Skin epidermis (tissue), 12 donors: Measurements from ENCODE around the gene CSTF1.
"Not testable (repeated sequence)": the region's sequence is repeated elsewhere in the genome, so short reads cannot be mapped to it uniquely, and the experiment has no call there.

Source experiments
- H3K27ac ChIP-seq, 21 experiments: fragments of 200-600 bp; sonication (generic) in 11 of 21; one replicate each; pipeline ENCODE4 v1.5.0; 2020; ENCODE audit warnings: mild to moderate bottlenecking in 3 of 21, inconsistent platforms in 2 of 21, moderate library complexity in 2 of 21
- H3K4me3 ChIP-seq, 7 experiments: fragments of 200-600 bp; sonication (generic) in 2 of 7; one replicate each; pipeline ENCODE4 v1.5.0; 2020; ENCODE audit warnings: inconsistent platforms in 2 of 7, mild to moderate bottlenecking in 2 of 7, moderate library complexity in 1 of 7

Gene CSTF1

DNA sequence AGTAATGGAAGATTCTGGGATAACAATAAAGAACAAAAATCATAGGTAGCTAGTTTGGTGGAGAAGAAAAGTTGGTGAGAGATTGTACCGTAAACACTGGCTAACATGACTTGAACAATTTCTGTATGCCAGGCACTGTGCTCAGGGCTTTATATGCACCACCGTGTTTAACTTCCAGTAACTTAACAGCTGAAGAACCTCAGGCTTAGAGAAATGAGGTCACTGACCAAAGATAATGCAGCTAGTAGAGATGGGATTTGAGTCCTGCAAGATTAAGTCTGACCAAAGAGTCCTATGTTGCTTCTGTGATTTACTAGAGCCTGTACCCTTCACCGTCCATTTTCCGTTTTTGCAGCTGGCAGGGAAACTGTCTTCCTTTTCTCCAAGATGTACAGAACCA is 2.7 kb downstream of the CSTF1 start:
- no peak overlapping the region for H3K27ac ChIP-seq

DNA sequence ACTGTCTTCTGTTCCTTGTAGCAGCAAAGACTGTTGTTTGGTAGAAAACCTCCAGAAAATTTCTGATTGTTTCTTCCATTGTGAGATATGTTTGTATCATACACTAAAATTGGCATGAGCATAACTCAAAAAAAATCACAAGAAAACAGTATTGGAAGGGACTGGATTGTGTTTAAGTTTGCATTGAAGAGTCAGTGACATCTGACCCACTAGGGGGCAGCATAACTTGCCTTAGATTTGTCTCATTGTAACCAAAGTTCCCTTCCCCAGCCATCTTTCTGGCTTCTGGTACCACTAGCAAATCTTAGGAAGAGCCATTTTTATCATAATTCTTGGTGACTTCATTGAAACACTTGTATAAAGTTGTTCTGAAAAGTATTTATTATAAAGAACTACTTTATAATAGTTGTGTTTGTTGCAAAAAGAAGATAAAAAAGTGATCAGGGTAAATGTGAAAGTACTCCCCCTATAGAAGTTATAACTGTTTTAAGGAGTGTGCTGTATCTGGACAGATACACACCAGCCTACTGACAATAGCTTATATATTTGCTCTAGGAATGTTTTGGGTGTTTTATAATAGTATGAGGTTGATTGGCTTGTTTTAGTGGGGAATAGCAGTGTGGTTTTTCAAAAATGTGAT is 7.7 kb downstream of the CSTF1 start:
- H3K4me3 ChIP-seq = no peak overlapping the region
- peak overlapping the region in 1 of 21 experiments; percentile 1 for H3K27ac ChIP-seq

More for the DNA sequence above, 2.7 kb downstream of the CSTF1 start:
- H3K4me3 ChIP-seq = no peak overlapping the region

DNA sequence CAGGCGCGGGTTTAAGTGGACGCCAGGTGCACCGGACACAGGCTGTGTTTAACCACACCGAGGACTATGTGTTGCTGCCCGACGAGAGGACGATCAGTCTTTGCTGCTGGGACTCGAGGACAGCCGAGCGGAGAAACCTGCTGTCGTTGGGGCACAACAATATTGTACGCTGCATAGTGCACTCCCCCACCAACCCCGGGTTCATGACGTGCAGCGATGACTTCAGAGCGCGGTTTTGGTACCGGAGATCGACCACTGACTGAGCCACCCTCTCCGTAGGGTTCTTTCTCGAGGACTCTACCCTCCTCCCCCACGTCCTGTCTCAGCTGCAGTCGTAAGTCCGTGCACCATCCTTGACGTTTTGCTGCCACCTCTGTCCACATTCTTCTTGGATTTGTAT is 11.0 kb downstream of the CSTF1 start:
- no peak overlapping the region for H3K27ac ChIP-seq
- H3K4me3 ChIP-seq = no peak overlapping the region

DNA sequence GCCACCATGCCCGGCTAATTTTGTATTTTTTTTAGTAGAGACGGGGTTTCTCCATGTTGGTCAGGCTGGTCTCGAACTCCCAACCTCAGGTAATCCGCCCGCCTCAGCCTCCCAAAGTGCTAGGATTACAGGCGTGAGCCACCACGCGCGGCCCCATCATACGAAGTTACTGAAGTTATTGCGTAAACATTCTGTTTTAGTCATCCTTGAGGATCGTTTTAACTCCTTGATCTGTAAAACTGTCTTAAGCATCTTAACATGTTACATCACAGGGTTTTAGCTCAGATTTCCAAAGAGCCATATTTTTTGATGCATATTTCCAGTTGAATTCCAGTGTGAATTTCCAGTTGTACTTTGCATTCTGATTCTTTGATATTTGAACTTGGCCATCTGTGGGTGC is 12.9 kb downstream of the CSTF1 start:
- not testable (repeated sequence) for H3K27ac ChIP-seq, H3K4me3 ChIP-seq

DNA sequence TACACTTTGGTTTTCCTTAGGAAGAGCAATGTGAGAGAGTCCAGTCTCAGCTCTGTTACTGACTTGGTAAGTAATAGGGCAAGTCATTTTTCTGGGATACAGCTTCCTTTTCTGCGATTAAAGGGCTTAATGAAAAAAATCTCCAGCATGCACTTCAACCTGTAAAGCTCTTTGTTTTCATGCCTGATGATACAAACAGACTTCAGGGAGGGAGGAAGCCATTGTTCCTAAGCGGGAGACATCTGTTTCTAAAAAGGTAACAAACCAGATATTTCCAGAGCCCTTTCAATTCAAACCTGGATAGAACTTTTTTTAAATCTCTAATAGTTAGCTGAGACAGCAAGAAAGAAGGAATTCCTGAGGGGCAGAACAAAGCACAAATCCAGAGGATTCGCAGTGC is 14.5 kb downstream of the CSTF1 start:
- no peak overlapping the region for H3K27ac ChIP-seq
- H3K4me3 ChIP-seq = no peak overlapping the region

DNA sequence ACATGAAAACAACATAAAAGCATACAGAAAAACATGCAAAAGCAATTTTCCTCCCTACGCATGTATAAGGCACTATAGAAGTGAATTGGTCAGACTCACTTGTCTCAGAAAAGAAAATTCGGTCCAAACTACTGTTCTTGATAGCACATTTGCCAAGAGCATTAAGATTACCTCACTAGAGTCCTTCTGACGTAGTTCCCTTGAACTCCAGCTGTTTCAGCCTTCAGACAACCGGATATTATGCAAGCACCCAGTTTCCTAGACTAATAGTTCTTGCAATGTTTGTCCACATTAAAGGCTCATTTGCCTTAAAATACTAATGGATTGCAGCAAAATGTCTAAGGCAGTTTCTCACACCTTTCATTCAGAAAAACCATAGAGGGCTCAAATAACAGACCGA is 17.1 kb downstream of the CSTF1 start:
- peak overlapping the region in 1 of 21 experiments; percentile 19 for H3K27ac ChIP-seq
- H3K4me3 ChIP-seq = no peak overlapping the region

DNA sequence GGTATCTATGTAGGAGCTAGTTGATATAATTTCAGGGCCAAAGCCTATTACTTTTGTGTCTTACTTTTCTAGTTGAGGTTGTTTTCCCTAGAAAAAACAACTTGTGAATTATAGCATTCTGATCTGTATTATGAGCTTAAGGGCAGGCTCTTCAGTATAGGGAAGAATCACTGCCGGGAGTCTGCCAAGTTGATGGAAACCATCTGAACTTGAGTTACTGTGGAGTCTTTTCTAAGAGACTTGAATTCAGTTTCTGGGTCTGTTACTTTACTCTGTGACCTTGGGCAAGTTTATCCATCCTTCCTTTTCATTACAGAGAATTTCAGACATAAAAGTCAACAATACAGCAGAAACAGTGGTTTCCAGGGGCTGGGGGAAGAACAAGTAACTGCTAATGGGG is 17.5 kb downstream of the CSTF1 start:
- Histone ChIP-seq H3K4me3 (no peak overlapping the region), H3K27ac (peak overlapping the region in 1 of 21 experiments; percentile 19)

DNA sequence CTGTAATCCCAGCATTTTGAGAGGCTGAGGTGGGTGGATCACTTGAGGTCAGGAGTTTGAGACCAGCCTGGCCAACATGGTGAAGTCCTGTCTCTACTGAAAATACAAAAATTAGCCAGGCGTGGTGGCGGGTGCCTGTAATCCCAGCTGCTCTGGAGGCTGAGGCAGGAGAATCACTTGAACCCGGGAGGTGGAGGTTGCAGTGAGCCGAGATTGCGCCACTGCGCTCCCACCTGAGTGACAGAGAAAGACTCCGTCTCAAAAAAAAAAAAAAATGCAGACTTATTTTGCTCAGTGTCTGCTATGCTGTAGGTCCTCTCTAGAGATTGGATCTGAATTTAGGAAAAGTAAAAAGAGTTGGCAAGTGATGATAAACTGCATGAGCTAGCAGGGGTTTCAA is 18.8 kb downstream of the CSTF1 start:
- peak overlapping the region in 18 of 21 experiments; percentile 18 to 85 (median 63) for H3K27ac ChIP-seq
- not testable (repeated sequence) for H3K4me3 ChIP-seq

DNA sequence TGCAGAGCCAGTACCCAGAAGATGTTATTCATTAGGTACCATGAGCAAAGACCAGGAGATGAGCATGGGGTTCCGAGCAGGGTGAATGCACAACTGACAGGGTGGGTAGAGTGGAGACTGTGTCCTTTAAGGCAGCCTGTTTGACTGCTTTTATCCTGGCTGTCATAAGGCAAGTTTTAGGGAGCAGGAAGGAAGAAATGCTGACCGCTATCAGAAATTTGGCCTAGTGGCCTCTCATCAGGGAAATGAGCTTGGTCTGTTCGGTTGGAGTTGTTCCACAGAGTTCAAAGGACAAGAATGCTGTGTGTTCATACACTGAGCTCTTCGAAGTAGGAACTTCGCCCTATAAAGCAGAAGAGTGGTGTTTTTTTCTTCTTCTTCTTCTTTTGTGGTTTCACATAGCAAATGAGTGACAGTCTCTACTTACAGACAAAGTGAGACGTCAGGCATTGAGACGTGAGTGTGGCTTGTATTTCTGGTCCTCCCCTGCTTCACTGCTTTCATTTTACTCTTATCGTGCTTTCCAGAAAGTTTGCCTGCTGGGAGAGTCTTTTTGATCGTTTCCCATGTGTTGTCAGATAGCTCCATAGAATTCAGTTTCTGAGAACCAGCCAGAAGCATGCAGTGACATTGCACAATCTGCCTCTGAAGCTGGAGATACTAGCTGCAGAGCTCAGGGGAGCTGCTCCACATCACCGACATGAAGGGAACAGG is 19.5 kb downstream of the CSTF1 start, which contains the start of gene CASS4:
TSS of gene CASS4 (plus strand) at position 502 of the 714 bp plus-strand sequence. CDS start at position 701, 199 bp downstream.
- Histone ChIP-seq H3K27ac (peak within 1 kb of the TSS in 19 of 21 experiments; percentile 18 to 85 (median 63)), H3K4me3 (peak within 1 kb of the TSS in 6 of 7 experiments; percentile 6 to 29 (median 15))

DNA sequence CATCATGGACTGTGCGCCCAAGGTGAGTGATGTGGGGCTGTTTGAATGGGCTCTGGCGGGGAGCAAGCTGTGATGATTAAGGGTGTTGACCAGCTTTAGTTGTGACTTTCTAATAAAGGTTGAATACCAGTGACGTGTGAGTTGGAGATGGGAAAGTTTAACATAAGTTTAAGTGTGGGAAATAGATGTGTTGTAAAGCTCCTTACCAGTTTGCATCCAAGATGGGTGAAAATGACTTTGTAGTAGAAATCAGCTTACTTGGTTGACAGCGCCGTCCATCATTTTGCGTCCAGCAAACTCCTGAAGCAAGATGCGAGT is 20.0 kb downstream of the CSTF1 start:
- Histone ChIP-seq H3K27ac (peak overlapping the region in 17 of 21 experiments; percentile 18 to 85 (median 63)), H3K4me3 (peak overlapping the region in 6 of 7 experiments; percentile 6 to 29 (median 15))

DNA sequence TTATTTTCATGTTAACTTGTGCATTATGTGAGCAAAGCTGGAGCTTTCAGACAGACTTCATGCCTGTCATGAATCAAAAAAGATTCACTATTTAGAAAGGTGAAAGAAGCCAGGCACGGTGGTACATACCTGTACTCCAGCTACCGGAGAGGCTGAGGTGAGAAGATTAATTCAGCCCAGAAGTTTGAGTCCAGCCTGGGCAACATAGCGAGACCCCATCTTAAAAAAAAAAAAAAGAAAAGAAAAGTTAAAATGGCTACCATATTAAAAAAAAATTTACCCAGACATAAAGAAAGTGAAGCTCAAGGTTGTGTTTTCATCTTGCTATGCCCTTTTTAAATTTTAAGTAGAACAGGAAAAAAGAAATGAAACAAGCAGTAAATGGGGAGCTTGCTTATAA is 20.5 kb downstream of the CSTF1 start:
- Histone ChIP-seq H3K27ac (peak overlapping the region in 15 of 21 experiments; percentile 12 to 85 (median 62)), H3K4me3 (peak overlapping the region in 5 of 7 experiments; percentile 11 to 29 (median 17))

DNA sequence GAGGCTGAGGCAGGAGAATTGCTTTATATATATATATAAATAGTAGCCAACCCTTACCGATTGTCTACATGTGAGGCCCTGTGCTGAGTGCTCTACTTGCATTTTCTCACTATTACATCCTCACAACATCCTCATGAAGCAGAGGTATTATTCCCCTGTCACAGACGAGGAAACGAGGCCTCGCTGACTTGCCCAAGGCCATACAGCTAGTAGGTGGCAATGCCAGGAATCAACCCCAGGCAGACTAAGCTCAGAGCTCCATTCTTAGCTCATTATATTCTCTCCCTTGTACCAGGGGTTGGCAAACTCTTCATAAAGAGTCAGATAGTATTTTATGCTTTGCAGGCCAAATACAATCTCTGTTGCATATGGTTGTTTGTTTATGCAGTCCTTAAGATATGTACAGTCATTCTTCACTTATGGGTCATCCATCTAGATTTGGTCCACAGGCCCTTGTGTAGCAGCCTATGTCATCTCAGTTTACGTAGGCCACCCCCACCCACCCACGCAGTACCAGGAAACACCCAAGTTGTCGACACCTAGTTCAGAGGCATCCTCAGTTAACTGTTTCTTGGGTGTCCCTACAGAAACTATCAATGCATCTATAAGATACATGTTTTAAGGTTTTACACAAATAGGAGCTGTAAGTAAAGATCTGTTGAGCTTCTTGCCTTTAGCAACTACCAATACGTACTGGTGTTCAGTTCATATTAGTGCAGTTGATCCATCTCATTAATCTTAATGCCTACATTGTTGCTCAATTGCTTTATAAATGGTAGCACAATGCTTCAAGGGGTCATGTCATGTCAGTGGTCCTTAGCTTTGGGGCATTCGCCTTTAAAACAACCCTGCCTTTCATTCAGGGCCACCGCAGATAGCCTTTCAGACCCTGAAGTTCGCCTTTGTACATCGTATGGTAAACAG is 22.7 kb downstream of the CSTF1 start:
- H3K27ac ChIP-seq = peak overlapping the region in 3 of 21 experiments; percentile 27 to 40 (median 37)
- peak overlapping the region in 1 of 7 experiments; percentile 0 for H3K4me3 ChIP-seq

DNA sequence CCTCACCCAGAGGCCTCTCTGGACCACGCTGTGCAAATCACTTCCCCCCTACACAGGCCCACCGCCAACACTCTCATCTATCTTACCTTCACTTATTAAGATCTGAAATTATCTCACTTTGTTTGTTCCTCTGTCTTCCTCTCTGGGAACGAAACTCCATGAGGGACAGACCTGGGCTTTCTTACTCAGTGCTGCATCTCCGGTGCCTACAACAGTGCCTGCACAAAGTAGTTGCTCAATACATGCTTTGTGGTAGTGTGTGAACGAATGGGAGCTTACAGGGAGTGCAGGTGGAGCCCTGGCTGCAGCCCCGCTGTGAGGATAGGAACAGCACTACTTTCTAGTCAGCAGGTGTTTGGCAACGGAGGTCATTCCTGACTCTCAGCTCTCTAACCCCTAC is 25.0 kb downstream of the CSTF1 start:
- Histone ChIP-seq H3K4me3 (no peak overlapping the region), H3K27ac (peak overlapping the region in 6 of 21 experiments; percentile 12 to 77 (median 70))

DNA sequence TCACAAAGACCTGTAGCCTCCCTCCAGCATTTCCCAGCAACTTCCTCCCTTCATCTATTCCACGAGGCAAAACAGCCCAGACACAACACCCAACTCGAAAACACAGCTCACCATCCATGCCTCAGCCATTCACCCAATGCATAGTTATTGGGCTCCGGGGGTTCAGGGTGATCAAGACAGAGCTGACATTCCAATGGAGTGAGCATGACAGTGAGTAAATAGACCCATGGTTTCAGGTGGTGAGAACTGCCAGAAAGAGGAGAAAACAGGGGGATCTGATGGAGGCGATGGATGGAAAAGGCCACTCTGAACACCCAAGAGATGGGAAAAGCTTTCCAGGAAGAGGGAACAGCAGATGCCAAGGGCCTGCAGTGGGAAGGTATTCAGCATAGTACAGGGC is 25.5 kb downstream of the CSTF1 start:
- Histone ChIP-seq H3K27ac (peak overlapping the region in 17 of 21 experiments; percentile 19 to 78 (median 65)), H3K4me3 (no peak overlapping the region)

DNA sequence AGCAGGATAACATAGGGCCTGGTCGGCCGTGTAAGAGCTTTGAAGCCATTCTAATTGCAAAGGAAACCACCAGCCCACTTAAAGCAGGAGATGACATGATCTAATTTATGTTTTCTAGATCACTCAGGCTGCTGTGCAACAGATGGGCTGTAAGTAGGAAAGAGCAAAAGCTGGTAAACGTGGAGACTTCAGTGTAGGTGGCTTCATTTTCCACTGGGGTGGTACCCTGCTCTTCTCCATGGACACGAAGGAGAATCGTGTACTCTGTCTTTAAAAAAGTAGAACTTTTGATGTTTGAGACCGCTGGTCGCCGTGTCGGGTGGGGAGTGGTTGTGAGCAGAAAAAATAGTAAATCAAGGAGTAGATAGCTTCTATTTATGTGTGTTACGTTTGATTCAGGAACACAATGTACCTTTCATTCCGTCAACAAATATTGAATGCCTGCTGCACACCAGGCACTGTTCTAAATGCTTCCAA is 26.0 kb downstream of the CSTF1 start:
- Histone ChIP-seq H3K4me3 (no peak overlapping the region), H3K27ac (peak overlapping the region in 18 of 21 experiments; percentile 19 to 78 (median 62))

DNA sequence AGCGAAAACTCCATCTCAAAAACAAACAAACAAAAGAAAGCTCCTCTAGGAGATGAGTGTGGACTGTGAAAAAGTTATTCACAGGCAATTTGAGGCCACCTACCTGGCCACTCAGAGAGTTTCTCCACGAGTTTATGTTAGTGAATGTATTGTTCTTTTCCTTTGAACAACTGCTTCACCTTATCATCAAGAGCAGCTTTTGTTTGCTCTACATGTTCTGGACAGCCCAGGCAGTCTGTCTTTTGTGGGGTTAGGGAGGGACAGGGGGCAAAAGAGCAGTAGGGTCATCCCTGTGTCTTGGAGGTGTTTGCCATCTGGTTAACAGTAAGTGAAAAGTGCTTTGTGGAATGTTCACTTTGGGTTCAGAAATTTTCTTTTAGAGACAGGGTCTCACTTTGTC is 27.6 kb downstream of the CSTF1 start:
- no peak overlapping the region for H3K4me3 ChIP-seq
- H3K27ac ChIP-seq = peak overlapping the region in 7 of 21 experiments; percentile 27 to 77 (median 59)

DNA sequence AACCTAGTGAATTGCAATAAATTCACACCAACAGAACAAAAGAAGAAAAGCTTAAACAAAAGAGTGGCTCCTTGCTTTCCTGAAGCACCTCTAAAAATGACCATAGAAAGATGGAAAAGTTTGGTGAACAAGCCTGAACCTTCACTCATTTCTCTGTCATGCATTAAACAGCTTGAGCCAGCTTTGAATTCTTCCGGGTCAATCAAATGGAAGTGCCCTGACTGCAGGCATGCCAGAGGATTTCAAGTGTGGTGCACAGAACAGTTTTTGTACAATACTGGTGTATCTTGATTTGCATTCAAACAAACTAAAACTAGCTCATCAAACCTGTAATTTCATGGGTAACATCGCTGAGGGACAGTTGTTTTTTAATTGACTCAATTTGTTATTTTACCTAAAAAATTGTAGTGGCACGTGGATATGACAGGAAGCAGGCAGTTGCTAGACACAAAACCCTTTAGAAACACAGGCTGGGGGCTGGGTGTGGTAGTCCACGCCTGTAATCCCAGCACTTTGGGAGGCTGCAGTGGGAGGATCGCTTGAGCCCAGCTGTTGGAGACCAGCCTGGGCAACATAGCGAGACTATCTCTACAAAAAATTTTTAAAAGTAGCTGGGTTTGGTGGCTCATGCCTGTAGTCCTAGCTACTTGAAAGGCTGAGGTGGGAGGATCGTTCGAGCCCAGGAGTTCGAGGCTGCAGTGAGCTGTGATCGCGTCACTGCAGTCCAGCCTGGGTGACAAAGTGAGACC is 28.7 kb downstream of the CSTF1 start:
- Histone ChIP-seq H3K27ac (peak overlapping the region in 2 of 21 experiments; percentile 9 to 43), H3K4me3 (no peak overlapping the region)

DNA sequence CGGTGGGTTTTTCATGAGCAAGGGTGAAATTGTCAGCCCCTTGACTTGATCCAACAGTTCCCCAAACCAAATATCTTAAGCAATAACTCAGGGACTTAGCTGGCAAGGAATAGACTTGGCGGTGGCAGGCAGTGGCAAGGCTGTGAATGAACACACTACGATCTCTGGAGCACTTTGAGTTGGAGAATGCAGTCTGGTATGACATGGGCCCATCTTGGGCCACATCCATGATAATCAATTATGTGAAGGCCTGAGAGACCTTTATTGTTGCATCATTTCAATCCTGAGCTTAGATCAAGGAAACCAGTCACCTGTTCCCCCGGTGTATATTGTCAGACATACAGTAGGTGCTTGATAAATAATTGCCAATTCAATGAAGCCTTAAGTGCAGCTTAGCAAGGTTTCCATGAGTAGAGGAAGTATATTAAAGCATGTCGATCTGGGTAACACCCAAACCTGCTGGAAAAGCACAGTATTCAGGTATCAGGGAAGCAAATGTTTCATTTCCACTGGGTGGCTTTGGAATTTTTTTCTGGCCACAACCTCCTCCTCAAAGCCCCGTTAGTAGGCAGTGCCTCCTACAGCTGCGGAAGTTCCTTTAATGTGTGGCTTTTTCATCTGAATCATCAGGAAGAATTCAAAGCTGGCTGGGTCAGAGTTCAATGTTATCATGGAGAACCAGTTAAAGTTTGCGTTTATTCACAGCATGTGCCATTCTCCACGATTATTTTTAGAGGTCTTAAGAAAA is 29.8 kb downstream of the CSTF1 start:
- peak overlapping the region in 8 of 21 experiments; percentile 5 to 61 (median 42) for H3K27ac ChIP-seq
- no peak overlapping the region for H3K4me3 ChIP-seq
